T-helper 1 cell treated with Interleukin-12 subunit alpha and Interleukin-12 subunit beta and Interleukin-4 antibody, amounts not matched to agents 30 ng/mL and 1 ng/mL, for 36 hours (primary cell): ENCODE data around the gene LGI1. TPM values are rescaled to one million over a fixed set of nuclear protein-coding genes. Genes with fewer than 3 reads are reported as not detected.
"Not testable (repeated sequence)": the region's sequence is repeated elsewhere in the genome, so short reads cannot be mapped to it uniquely, and the experiment has no call there.

Source experiments
- intact Hi-C: fragments of 100-400 bp; cut with micrococcal nuclease; formaldehyde crosslinking; loops from one replicate; pipeline ENCODE4 v1.15.1; 2024
- total RNA-seq: library from RNA; stranded (reverse); gene quantifications from 2 replicates; pipeline ENCODE4 v1.2.3, GENCODE V29; 2022

LGI1 gene
- total RNA-seq, 1 donor from 2014 or later, result not detected

- intact Hi-C loops, result no loop called here
These were observed 46.5 kb downstream of the LGI1 start for GRCh38 chr10:93804200-93804599.

DNA sequence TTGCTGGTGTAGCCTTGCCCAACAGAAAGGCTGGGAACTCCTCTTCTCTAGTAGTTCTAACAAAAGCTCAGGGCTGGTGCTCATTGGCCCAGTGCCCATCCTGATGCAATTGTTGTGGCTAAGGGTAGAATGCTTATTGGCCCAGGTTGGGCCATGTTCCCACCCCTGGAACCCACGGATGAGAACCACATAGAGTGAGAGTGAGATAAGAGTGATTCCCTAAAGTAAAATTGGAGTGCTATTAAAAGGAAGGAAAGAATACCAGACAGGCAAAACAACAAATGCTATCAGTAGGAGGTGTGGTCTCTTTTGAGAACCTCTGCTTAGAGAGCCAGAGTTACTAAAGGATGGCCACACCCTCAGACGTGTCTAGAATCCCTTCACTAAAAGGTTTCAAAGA is 49.2 kb downstream of the LGI1 start:
- intact Hi-C loops, result no loop called here

- intact Hi-C loops, result no loop called here
These were observed 49.6 kb downstream of the LGI1 start for GRCh38 chr10:93807371-93807770.

DNA sequence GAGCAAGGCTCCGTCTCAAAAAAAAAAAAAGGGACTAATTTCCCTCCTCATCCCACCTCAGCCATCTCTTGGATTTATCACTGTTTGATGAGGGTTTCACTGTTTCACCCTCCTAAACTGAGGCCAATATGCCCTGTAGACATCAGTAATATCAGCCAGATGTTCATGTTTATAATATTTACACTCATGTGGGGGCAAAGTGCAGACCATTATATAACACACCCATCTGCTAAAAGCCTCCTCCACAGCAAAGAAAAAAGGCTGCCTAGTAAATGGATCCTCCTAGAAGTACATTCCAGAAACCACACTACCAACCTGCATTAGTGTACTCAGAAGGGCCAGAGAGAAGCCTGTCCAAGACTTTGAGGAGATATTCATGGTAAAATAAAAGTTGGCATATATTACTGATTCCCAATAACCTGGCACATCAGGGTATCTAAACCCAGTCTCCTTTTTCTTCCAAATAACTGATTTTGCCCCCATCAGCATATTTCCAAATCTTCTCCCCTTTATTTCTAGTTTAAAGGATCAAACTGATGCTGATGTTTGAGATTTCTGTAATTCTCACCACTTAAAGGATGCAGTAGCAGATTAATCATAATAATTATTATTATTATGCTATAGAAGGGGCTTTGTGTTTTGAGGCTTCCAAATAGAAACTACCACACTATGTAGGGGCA is 55.1 kb downstream of the LGI1 start:
- intact Hi-C loops, result loop anchor here (1.0 kb wide), 1 partner anchor 109 kb away; no protein-coding TSS in a partner anchor

GRCh38 chr10:93813507-93814465 is 56.0 kb downstream of the LGI1 start:
- intact Hi-C loops, result loop anchor here (1.0 kb wide), 1 partner anchor 108 kb away; no protein-coding TSS in a partner anchor

GRCh38 chr10:93815304-93816096 is 57.8 kb downstream of the LGI1 start:
- intact Hi-C loops, result loop anchor here (1.0 kb wide), 1 partner anchor 261 kb away; no protein-coding TSS in a partner anchor

- intact Hi-C loops, result loop anchor here (1.0 kb wide), 1 partner anchor 262 kb away; no protein-coding TSS in a partner anchor
These were observed 58.5 kb downstream of the LGI1 start for GRCh38 chr10:93816123-93816747.

- intact Hi-C loops, result no loop called here
These were observed 60.4 kb downstream of the LGI1 start for GRCh38 chr10:93818086-93818485.

GRCh38 chr10:93819520-93819919 is 61.8 kb downstream of the LGI1 start:
- intact Hi-C loops, result no loop called here

DNA sequence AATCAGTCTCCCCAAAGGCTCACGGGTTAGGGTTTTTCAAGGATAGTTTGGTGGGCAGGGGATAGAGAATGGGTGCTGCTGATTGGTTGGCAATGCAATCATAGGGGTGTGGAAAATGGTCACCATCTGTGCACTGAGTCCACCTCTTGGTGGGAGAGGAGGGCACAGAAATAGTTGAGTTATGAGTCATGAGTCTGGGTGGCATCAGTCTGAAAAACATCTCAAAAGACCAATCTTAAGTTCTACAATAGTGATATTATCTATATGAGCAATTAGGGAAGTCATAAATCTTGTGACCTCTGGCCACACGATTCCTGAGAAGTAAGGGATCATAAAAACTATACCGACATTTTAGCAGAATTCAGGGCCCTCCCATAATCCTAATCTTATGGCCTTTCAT is 62.7 kb downstream of the LGI1 start:
- intact Hi-C loops, result loop anchor here (2.0 kb wide), 1 partner anchor 624 kb away; no protein-coding TSS in a partner anchor

- intact Hi-C loops, result loop anchor here (2.0 kb wide), 1 partner anchor 624 kb away; no protein-coding TSS in a partner anchor
These were observed 63.5 kb downstream of the LGI1 start for GRCh38 chr10:93821051-93821772.

- intact Hi-C loops, result no loop called here
These were observed 68.6 kb downstream of the LGI1 start for GRCh38 chr10:93826355-93826754.

GRCh38 chr10:93827056-93827804 is 69.5 kb downstream of the LGI1 start:
- intact Hi-C loops, result no loop called here

GRCh38 chr10:93831065-93831464 is 73.3 kb downstream of the LGI1 start:
- intact Hi-C loops, result not testable (repeated sequence)

DNA sequence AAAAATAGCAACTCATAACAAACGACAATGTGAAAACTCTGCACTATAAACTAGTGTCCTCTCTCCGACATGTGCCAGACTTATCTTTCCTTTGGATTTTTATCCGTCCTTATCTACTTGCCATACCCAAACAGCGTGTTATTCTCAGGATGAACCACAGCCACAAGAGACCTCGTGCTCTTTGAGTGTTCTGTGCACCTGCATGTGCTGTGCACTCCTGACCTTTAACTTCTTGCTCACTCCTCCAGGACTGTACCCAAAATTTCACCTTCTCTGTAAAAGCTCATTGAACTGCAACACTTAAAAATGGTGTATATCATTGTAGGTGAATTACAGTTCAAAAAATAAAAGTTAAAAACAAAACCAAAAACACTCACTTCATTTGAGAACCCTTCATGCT is 78.0 kb downstream of the LGI1 start:
- intact Hi-C loops, result no loop called here

GRCh38 chr10:93837822-93838221 is 80.1 kb downstream of the LGI1 start:
- intact Hi-C loops, result no loop called here

- intact Hi-C loops, result no loop called here
These were observed 80.5 kb downstream of the LGI1 start for GRCh38 chr10:93838278-93838677.

GRCh38 chr10:93841961-93842360 is 84.2 kb downstream of the LGI1 start:
- intact Hi-C loops, result no loop called here

GRCh38 chr10:93844979-93845626 is 87.4 kb downstream of the LGI1 start:
- intact Hi-C loops, result no loop called here
